HK-2 (cell line): Measurements from ENCODE around the gene USP3.

ENCODE experiments used
- DNase-seq: peaks from one replicate; pipeline ENCODE4 v3.0.0-alpha.2; 2018; ENCODE audit not compliant: unreplicated experiment

Gene USP3

GRCh38 chr15:63544258-63545026 is 40.0 kb downstream of the USP3 start:
- no peak for DNase-seq

GRCh38 chr15:63545520-63545919 is 41.1 kb downstream of the USP3 start:
- DNase-seq: no peak

- DNase-seq: no peak
Observed at GRCh38 chr15:63551400-63551799, 47.0 kb downstream of the USP3 start.

- DNase-seq: peak; percentile 35
Observed at GRCh38 chr15:63553388-63553791, 49.0 kb downstream of the USP3 start.

- DNase-seq: no peak
Observed at GRCh38 chr15:63554337-63554927, 50.0 kb downstream of the USP3 start.

- no peak for DNase-seq
Observed at GRCh38 chr15:63555507-63555906, 51.1 kb downstream of the USP3 start.

- peak; percentile 24 for DNase-seq
Observed at GRCh38 chr15:63556246-63556645, 51.9 kb downstream of the USP3 start.

- no peak for DNase-seq
Observed at GRCh38 chr15:63556736-63557135, 52.3 kb downstream of the USP3 start.

- no peak for DNase-seq
Observed at GRCh38 chr15:63559753-63560152, 55.4 kb downstream of the USP3 start.

GRCh38 chr15:63560741-63561448 is 56.5 kb downstream of the USP3 start:
- DNase-seq: no peak

- no peak for DNase-seq
Observed at GRCh38 chr15:63564093-63564492, 59.7 kb downstream of the USP3 start.

- no peak for DNase-seq
Observed at GRCh38 chr15:63565536-63566186, 61.3 kb downstream of the USP3 start.

- DNase-seq: no peak
Observed at GRCh38 chr15:63572749-63573464, 68.5 kb downstream of the USP3 start.

GRCh38 chr15:63573533-63573932 is 69.1 kb downstream of the USP3 start:
- DNase-seq: no peak

- DNase-seq: no peak
Observed at GRCh38 chr15:63575312-63575711, 70.9 kb downstream of the USP3 start.

GRCh38 chr15:63576441-63576840 is 72.0 kb downstream of the USP3 start:
- DNase-seq: no peak

- no peak for DNase-seq
Observed at GRCh38 chr15:63582179-63582578, 77.8 kb downstream of the USP3 start.

- DNase-seq: peak; percentile 19
Observed at GRCh38 chr15:63582718-63583426, 78.5 kb downstream of the USP3 start.

- DNase-seq: no peak
Observed at GRCh38 chr15:63586790-63587189, 82.4 kb downstream of the USP3 start.

GRCh38 chr15:63587527-63587926 is 83.1 kb downstream of the USP3 start:
- DNase-seq: no peak

- no peak for DNase-seq
Observed at GRCh38 chr15:63588826-63589225, 84.4 kb downstream of the USP3 start.
